C4-2B (cell line): ENCODE results near the gene SLC25A2.
"Not testable (repeated sequence)": the region's sequence is repeated elsewhere in the genome, so short reads cannot be mapped to it uniquely, and the experiment has no call there.

ENCODE experiments used
- CTCF ChIP-seq: fragments of 450-650 bp; conservative IDR thresholded peaks from 2 replicates; pipeline ENCODE4 v1.5.1; 2017; ENCODE audit warnings: mild to moderate bottlenecking
- ZFX ChIP-seq: fragments of 450-650 bp; IDR thresholded peaks from 2 replicates; pipeline ENCODE4 v1.6.1; 2017

- TF ChIP-seq CTCF, ZFX: not testable (repeated sequence)
These were observed 42.2 kb upstream of the SLC25A2 start for GRCh38 chr5:141346017-141346416.
